ENCODE data around the gene PHLDA1. TPM values are rescaled to one million over a fixed set of nuclear protein-coding genes. Genes with fewer than 3 reads are reported as not detected.

The PHLDA1 gene
- polyA plus RNA-seq, 1 of the 3 experiments (the other 2 are of a cell fraction) = 26.2 TPM

DNA sequence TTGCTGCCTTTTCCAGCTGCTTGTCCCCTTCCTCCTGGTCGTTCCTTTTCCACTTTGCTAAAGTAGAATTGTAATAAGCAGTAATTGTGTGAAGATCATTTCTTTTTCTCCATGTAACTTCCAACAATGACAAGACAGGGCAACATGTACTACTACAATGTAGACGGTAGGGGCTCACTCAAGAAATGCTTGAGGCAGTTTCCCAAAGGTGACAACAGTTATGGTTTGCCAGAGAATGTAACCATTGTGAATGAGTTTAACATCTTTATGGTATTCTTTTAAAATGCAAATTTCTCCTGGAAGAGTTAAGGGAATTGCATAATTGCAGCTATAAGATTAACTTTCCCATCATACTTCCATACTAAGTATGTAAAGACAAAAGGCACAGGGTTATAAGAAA lies 23.8 kb upstream of the PHLDA1 start (continued):
- no peak for TF ChIP-seq CTCF (IDR thresholded peaks at IDR 0.05)
- TF ChIP-seq, protein P1, sequence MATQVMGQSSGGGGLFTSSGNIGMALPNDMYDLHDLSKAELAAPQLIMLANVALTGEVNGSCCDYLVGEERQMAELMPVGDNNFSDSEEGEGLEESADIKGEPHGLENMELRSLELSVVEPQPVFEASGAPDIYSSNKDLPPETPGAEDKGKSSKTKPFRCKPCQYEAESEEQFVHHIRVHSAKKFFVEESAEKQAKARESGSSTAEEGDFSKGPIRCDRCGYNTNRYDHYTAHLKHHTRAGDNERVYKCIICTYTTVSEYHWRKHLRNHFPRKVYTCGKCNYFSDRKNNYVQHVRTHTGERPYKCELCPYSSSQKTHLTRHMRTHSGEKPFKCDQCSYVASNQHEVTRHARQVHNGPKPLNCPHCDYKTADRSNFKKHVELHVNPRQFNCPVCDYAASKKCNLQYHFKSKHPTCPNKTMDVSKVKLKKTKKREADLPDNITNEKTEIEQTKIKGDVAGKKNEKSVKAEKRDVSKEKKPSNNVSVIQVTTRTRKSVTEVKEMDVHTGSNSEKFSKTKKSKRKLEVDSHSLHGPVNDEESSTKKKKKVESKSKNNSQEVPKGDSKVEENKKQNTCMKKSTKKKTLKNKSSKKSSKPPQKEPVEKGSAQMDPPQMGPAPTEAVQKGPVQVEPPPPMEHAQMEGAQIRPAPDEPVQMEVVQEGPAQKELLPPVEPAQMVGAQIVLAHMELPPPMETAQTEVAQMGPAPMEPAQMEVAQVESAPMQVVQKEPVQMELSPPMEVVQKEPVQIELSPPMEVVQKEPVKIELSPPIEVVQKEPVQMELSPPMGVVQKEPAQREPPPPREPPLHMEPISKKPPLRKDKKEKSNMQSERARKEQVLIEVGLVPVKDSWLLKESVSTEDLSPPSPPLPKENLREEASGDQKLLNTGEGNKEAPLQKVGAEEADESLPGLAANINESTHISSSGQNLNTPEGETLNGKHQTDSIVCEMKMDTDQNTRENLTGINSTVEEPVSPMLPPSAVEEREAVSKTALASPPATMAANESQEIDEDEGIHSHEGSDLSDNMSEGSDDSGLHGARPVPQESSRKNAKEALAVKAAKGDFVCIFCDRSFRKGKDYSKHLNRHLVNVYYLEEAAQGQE (IDR thresholded peaks at IDR 0.05; ENCODE audit: low read depth, low read length) = no peak
- no peak for TF ChIP-seq YY1 (IDR thresholded peaks at IDR 0.05; ENCODE audit: low read depth)
- no peak for TF ChIP-seq JUND (IDR thresholded peaks at IDR 0.05)
- TF ChIP-seq, protein P2, sequence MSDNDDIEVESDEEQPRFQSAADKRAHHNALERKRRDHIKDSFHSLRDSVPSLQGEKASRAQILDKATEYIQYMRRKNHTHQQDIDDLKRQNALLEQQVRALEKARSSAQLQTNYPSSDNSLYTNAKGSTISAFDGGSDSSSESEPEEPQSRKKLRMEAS (IDR thresholded peaks at IDR 0.05; ENCODE audit: low read depth) = no peak
- TF ChIP-seq, protein P3, sequence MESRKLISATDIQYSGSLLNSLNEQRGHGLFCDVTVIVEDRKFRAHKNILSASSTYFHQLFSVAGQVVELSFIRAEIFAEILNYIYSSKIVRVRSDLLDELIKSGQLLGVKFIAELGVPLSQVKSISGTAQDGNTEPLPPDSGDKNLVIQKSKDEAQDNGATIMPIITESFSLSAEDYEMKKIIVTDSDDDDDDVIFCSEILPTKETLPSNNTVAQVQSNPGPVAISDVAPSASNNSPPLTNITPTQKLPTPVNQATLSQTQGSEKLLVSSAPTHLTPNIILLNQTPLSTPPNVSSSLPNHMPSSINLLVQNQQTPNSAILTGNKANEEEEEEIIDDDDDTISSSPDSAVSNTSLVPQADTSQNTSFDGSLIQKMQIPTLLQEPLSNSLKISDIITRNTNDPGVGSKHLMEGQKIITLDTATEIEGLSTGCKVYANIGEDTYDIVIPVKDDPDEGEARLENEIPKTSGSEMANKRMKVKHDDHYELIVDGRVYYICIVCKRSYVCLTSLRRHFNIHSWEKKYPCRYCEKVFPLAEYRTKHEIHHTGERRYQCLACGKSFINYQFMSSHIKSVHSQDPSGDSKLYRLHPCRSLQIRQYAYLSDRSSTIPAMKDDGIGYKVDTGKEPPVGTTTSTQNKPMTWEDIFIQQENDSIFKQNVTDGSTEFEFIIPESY (IDR thresholded peaks at IDR 0.05; ENCODE audit: borderline replicate concordance, low read depth) = no peak
- TF ChIP-seq RXRA (IDR thresholded peaks at IDR 0.05; ENCODE audit: borderline replicate concordance, low read depth) = no peak

DNA sequence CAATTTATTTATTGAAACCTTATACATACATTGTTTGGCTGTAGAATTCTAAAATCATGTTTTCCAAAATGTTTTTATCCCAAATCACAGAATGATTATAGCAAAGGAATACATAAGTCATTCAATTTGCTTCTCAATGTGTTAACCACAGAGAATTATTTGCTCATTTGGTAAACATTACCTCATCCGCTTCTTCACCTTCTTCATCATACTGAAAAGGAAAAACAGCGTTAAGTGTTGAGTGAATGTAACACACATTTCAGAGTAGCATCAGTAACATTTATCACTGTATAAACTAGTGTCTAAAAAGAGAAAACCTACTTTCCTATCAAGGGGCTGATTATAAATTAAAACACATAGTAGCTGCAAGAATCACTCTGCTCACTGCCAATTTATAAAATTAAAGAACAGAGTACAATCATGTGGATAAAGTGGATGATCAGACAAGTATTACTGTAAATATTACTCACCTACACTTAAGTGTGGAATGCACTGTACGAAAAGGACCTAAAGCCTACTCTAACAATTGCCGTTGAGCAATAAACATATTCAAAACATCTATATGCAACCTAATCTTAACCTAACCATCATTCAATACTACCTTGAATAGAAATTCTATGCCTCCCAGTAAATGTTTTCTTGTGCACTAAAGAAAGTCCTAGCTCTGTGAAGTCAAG lies 18.1 kb upstream of the PHLDA1 start:
- H3K36me3 ChIP-seq (replicated peaks in 1 of 2; ENCODE audit: control insufficient read depth in 1 of 2, insufficient read depth in 2 of 2, low read length in 1 of 2) = peaks cover 83 to 95% of the 10 kb centered on the region in 2 experiments
- 92% methylated on average over 4 of the region's 4 CpGs for WGBS (ENCODE audit: low lambda C conversion rate)
- no peaks in the 10 kb centered on the region for H3K9me3 ChIP-seq
- no peaks in the 10 kb centered on the region for H3K9me2 ChIP-seq
- H3K27me3 ChIP-seq (ENCODE audit: insufficient read depth) = no peaks in the 10 kb centered on the region
- no peak overlapping the region for H3K4me2 ChIP-seq
- peaks cover 31% of the 10 kb centered on the region for H3K79me2 ChIP-seq (ENCODE audit: insufficient read depth)
- no peak overlapping the region for H3K9ac ChIP-seq
- H3K4me1 ChIP-seq (ENCODE audit: control insufficient read depth in 1 of 2, insufficient read depth in 2 of 2, low read depth in 1 of 2, low read length in 1 of 2) = no peaks in the 10 kb centered on the region; a peak in 1 of 4 replicates
- no peaks in the 10 kb centered on the region; the same call in 1 of the 2 replicates for H4K20me1 ChIP-seq (ENCODE audit: insufficient read depth)
- CTCF ChIA-PET = interaction anchor here (0.7 to 2.0 kb wide), 3 partner anchors 9 to 18 kb away, joined by 3 to 6 read pairs (median 3); partner anchors contain the start of gene PHLDA1
- no peak for DNase-seq
- peaks cover 49% of the 10 kb centered on the region for H3F3A ChIP-seq (replicated peaks; ENCODE audit: insufficient read depth)
- H3K27ac ChIP-seq (ENCODE audit: low read depth in 2 of 2, low read length in 1 of 2) = no peak overlapping the region
- H2AFZ ChIP-seq (ENCODE audit: low read depth) = no peak overlapping the region
- TF ChIP-seq, protein P1 (IDR thresholded peaks at IDR 0.05; ENCODE audit: low read depth, low read length) = no peak
- no peak for TF ChIP-seq YY1 (IDR thresholded peaks at IDR 0.05; ENCODE audit: low read depth)
- TF ChIP-seq, protein P3 (IDR thresholded peaks at IDR 0.05; ENCODE audit: borderline replicate concordance, low read depth) = no peak
- TF ChIP-seq, protein P4, sequence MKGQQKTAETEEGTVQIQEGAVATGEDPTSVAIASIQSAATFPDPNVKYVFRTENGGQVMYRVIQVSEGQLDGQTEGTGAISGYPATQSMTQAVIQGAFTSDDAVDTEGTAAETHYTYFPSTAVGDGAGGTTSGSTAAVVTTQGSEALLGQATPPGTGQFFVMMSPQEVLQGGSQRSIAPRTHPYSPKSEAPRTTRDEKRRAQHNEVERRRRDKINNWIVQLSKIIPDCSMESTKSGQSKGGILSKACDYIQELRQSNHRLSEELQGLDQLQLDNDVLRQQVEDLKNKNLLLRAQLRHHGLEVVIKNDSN (IDR thresholded peaks at IDR 0.05; ENCODE audit: borderline replicate concordance, low read depth) = no peak
- no peak for TF ChIP-seq EZH2phosphoT487 (IDR thresholded peaks at IDR 0.05; ENCODE audit: borderline replicate concordance, low read depth)
- no peak for TF ChIP-seq FOXJ3 (CRISPR knock-in tag; IDR thresholded peaks at IDR 0.05)
- no peak for TF ChIP-seq POLR2AphosphoS5 (IDR thresholded peaks at IDR 0.05; ENCODE audit: low read depth, low read length)
- H3K4me3 ChIP-seq (ENCODE audit: low read depth in 2 of 2, low read length in 1 of 2) = no peak overlapping the region
- POLR2A ChIA-PET = no interaction called here

Data from SK-N-SH (cell line).